Measurements from ENCODE around the gene SLC17A9. TPM values are rescaled to one million over a fixed set of nuclear protein-coding genes. Genes with fewer than 3 reads are reported as not detected.

The SLC17A9 gene
- total RNA-seq, 1 experiment from 2014 or later: 37.6 TPM

DNA sequence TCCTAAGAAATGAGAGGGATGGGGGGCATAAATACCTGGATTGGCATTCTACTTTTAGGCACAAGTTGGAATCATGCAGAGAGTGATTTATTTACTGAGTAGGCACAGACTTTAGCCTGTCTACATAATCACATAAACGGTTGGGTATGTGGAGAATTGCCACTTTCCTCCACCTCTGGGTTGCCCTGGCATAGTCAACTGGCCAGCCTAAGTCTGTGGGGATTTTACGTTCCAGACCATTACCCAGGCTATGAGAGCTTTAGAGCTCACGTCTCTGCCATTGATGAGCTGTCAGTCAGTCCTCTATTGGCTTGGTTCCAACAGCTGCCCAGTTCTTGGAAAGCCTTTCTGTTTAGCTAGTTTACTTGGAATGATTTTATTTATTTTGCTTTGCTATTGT, 59.3 kb downstream of the SLC17A9 start (continued):
- TF ChIP-seq, protein P1, sequence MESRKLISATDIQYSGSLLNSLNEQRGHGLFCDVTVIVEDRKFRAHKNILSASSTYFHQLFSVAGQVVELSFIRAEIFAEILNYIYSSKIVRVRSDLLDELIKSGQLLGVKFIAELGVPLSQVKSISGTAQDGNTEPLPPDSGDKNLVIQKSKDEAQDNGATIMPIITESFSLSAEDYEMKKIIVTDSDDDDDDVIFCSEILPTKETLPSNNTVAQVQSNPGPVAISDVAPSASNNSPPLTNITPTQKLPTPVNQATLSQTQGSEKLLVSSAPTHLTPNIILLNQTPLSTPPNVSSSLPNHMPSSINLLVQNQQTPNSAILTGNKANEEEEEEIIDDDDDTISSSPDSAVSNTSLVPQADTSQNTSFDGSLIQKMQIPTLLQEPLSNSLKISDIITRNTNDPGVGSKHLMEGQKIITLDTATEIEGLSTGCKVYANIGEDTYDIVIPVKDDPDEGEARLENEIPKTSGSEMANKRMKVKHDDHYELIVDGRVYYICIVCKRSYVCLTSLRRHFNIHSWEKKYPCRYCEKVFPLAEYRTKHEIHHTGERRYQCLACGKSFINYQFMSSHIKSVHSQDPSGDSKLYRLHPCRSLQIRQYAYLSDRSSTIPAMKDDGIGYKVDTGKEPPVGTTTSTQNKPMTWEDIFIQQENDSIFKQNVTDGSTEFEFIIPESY (IDR thresholded peaks at IDR 0.05; ENCODE audit: extremely low read depth, insufficient replicate concordance, low read length): no peak

DNA sequence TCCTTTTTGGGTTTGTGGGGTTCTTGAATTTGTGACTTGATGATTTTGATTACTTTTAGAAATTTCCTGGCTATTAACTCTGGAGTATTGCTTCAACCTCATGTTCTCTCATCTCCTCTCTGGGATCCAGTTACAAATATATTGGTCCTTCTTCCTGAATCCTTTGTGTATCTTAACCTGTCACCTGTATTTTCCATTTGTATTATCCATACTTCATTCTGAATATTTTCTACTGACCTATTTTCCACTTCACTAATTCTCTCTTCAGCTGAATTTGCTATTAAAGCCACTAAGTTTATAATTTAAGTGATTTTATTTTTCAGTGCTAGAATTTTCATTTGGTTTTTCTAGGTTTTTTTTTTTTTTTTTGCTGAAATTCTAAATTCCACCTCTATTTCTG, 60.7 kb downstream of the SLC17A9 start:
- ChIA-PET CTCF (no interaction called here), POLR2A (no interaction called here), RAD21 (ENCODE audit: low non-redundant PET in 1 of 2, low total read pairs in 2 of 2, uncharacterized antibody in 2 of 2, unreplicated experiment in 2 of 2) (no interaction called here)
- ATAC-seq (no peak), DNase-seq (ENCODE audit: low read depth, low spot score) (no peak)
- Histone ChIP-seq H3K9me2 (ENCODE audit: insufficient read depth) (no peaks in the 10 kb centered on the region), H3K4me1 (ENCODE audit: control insufficient read depth in 1 of 2, insufficient read depth in 2 of 2, low read length in 2 of 2) (peaks cover 0 to 9% of the 10 kb centered on the region in 2 experiments; a peak in 1 of 4 replicates), H3K9ac (ENCODE audit: low read length) (no peak overlapping the region), H3K4me2 (ENCODE audit: low read length) (no peak overlapping the region), H3K36me3 (ENCODE audit: control insufficient read depth in 1 of 2, insufficient read depth in 2 of 2, low read length in 2 of 2) (no peaks in the 10 kb centered on the region), H3K4me3 (replicated peaks in 1 of 2; ENCODE audit: low read depth in 1 of 2, low read length in 2 of 2) (no peak overlapping the region), H3K79me2 (ENCODE audit: insufficient read depth, low read length) (no peaks in the 10 kb centered on the region), H3K27ac (ENCODE audit: low read depth, low read length) (no peak overlapping the region), H3K9me3 (ENCODE audit: control insufficient read depth in 1 of 2, insufficient read depth in 1 of 2, low read depth in 1 of 2, low read length in 2 of 2) (no peaks in the 10 kb centered on the region), H3K27me3 (ENCODE audit: insufficient read depth, low read length) (no peaks in the 10 kb centered on the region), H2AFZ (ENCODE audit: low read depth, low read length, poor library complexity, severe bottlenecking) (no peak overlapping the region), H4K20me1 (ENCODE audit: insufficient read depth) (no peaks in the 10 kb centered on the region)
- no TSS peak for BruUV-seq (replicated peaks)
- intact Hi-C loops (cut with micrococcal nuclease): no loop called here
- TF ChIP-seq EGR1 (IDR thresholded peaks at IDR 0.05; ENCODE audit: low read depth): no peak
- TF ChIP-seq FOSL1 (IDR thresholded peaks at IDR 0.05; ENCODE audit: low read depth): no peak
- no peak for TF ChIP-seq SIN3A (IDR thresholded peaks at IDR 0.05; ENCODE audit: low read depth)
- TF ChIP-seq YY1 (IDR thresholded peaks at IDR 0.05; ENCODE audit: extremely low read depth, insufficient replicate concordance, low read depth, low read length): no peak
- TF ChIP-seq TCF7L2 (IDR thresholded peaks at IDR 0.05; ENCODE audit: borderline replicate concordance, extremely low read depth, insufficient read depth, insufficient read length): no peak
- TF ChIP-seq ZFX (IDR thresholded peaks at IDR 0.05): no peak
- no peak for TF ChIP-seq SRF (IDR thresholded peaks at IDR 0.05; ENCODE audit: low read depth)
- TF ChIP-seq, protein P2, sequence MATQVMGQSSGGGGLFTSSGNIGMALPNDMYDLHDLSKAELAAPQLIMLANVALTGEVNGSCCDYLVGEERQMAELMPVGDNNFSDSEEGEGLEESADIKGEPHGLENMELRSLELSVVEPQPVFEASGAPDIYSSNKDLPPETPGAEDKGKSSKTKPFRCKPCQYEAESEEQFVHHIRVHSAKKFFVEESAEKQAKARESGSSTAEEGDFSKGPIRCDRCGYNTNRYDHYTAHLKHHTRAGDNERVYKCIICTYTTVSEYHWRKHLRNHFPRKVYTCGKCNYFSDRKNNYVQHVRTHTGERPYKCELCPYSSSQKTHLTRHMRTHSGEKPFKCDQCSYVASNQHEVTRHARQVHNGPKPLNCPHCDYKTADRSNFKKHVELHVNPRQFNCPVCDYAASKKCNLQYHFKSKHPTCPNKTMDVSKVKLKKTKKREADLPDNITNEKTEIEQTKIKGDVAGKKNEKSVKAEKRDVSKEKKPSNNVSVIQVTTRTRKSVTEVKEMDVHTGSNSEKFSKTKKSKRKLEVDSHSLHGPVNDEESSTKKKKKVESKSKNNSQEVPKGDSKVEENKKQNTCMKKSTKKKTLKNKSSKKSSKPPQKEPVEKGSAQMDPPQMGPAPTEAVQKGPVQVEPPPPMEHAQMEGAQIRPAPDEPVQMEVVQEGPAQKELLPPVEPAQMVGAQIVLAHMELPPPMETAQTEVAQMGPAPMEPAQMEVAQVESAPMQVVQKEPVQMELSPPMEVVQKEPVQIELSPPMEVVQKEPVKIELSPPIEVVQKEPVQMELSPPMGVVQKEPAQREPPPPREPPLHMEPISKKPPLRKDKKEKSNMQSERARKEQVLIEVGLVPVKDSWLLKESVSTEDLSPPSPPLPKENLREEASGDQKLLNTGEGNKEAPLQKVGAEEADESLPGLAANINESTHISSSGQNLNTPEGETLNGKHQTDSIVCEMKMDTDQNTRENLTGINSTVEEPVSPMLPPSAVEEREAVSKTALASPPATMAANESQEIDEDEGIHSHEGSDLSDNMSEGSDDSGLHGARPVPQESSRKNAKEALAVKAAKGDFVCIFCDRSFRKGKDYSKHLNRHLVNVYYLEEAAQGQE (IDR thresholded peaks at IDR 0.05; ENCODE audit: low read depth): no peak
- no peak for TF ChIP-seq EZH2phosphoT487 (IDR thresholded peaks at IDR 0.05; ENCODE audit: borderline replicate concordance)
